Adrenal gland (tissue), 12 donors: ENCODE results near the gene EIF2D. TPM values are rescaled to one million over a fixed set of nuclear protein-coding genes. Genes with fewer than 3 reads are reported as not detected.
A peak's percentile ranks its signal among the peaks of the same experiment; 100 is the strongest.
"Not testable (repeated sequence)": the region's sequence is repeated elsewhere in the genome, so short reads cannot be mapped to it uniquely, and the experiment has no call there.

Experiments used
- DNase-seq, 7 donors: peaks; one replicate each; pipeline ENCODE4 v3.0.0-alpha.2; 2019 to 2020
- H3K27ac ChIP-seq, 5 donors: fragments of 200-600 bp; sonication (generic) in 4 of 5; 1 replicate in 3 of 5; 2 replicates in 2 of 5; pipeline versions ENCODE4 v1.5.1 to v1.8.0; 2016 to 2020; ENCODE audit warnings: mild to moderate bottlenecking in 1 of 5
- H3K27me3 ChIP-seq: fragments of 200-600 bp; 2 replicates; pipeline ENCODE4 v1.8.0; 2021
- H3K36me3 ChIP-seq, 2 donors: fragments of 200-600 bp; replicated peaks in 1 of 2; 1 replicate in 1 of 2; 2 replicates in 1 of 2; pipeline versions ENCODE4 v1.5.1 to v1.8.0; 2018 to 2022
- H3K4me1 ChIP-seq, 2 donors: fragments of 200-600 bp; replicated peaks in 1 of 2; 1 replicate in 1 of 2; 2 replicates in 1 of 2; pipeline versions ENCODE4 v1.5.1 to v1.8.0; 2018 to 2021
- H3K4me3 ChIP-seq, 4 donors: fragments of 200-600 bp; sonication (generic) in 3 of 4; one replicate each; pipeline ENCODE4 v1.5.1; 2016 to 2018
- H3K9me3 ChIP-seq, 3 donors: fragments of 200-600 bp; sonication (generic) in 1 of 3; replicated peaks in 1 of 3; 1 replicate in 2 of 3; 2 replicates in 1 of 3; pipeline versions ENCODE4 v1.5.1 to v1.8.0; 2016 to 2021
- CTCF ChIP-seq, 6 experiments: fragments of 450-650 bp in 4 of 6; fragments of 200-600 bp in 2 of 6; sonication (generic) in 1 of 6; IDR thresholded peaks; 1 replicate in 5 of 6; 2 replicates in 1 of 6; pipeline versions ENCODE4 v1.5.1 to v1.8.0; 2016 to 2021; ENCODE audit warnings: antibody characterized with exemption in 6 of 6, mild to moderate bottlenecking in 2 of 6, moderate library complexity in 1 of 6
- POLR2A ChIP-seq, 2 donors: fragments of 450-650 bp; IDR thresholded peaks; one replicate each; pipeline ENCODE4 v1.6.1; 2017; ENCODE audit warnings: antibody characterized with exemption in 2 of 2, mild to moderate bottlenecking in 2 of 2, moderate library complexity in 1 of 2
- WGBS, 4 donors: extraction: QIAGEN DNeasy Blood & Tissue Kit in 2 of 4; methylation state at CpG; one replicate each; pipeline versions ENCODE4 v1.1.5 to v1.1.7; 2013 to 2017; 5-methylcytosine and 5-hydroxymethylcytosine counted together
- intact Hi-C, 2 donors: fragments of 100-400 bp; cut with DNase I; formaldehyde crosslinking; loops; one replicate each; pipeline versions ENCODE4 v1.14.1 to v1.15.0; 2022 to 2023
- polyA plus RNA-seq, 3 donors: library from polyadenylated mRNA; stranded (reverse); fragments of 200-250 nt in 2 of 3; fragments of 350-450 nt in 1 of 3; fragmentation: Illumina TruSeq in 1 of 3; extraction: RNeasy Lipid Tissue Mini Kit (QIAGEN cat#74804) in 1 of 3; gene quantifications; one replicate each; pipeline ENCODE4 v1.2.3, GENCODE V29; 2013 to 2014
- total RNA-seq, 9 donors: library from RNA; depleted of rRNA in 4 of 9; stranded (reverse); fragments of >200 nt in 4 of 9; fragments of 120-200 nt in 1 of 9; fragmentation: NEBNext Ultra II Directional in 1 of 9; extraction: Animal tissue kit (Norgen Biotek cat#: 25700) in 1 of 9; gene quantifications; one replicate each; pipeline versions ENCODE4 v1.1.0 to v1.2.4, GENCODE V29; 2013 to 2023
- donor health status: healthy with polysubstance abuse.
- donor health status: Bipolar disorder and iron deficiency.
- donor health status: DM: yes; HTN: yes; CAD: no.
- donor health status: DM: no; HTN: no; CAD: no.
- donor health status: DM: no; HTN: no; CAD: no.
- donor health status: DM: yes; HTN: yes; CAD: no.

The EIF2D gene
- total and polyA plus RNA-seq, 12 donors: 31.6 to 95.4 (median 54.0) TPM

DNA sequence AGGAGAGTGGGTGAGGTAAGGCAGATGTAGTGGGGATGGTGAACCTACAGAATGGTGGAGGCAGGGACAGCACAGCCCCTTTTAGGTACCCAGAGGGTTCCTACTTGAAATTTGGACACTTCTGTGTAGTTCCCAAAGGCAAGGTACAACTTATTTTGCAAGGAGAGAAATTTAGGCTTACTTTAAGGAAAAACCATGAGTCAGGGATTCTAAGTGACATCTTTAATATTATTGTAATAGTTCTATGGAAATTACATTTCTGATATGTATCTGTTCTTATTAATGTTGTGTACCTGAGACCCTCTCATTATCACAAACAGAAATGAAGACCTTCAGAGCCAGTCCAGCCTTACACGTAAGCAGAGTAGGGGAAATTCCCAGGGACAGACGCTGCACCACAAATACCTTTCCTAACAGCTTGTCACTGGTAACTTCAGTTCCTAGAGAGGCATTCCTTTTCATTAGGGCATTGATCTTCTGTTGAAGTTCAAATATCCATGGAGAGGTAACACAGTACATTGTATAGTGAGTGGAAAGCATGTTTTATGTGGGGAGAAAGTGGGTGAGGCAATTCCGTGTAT is 30.9 kb upstream of the EIF2D start:
- Histone ChIP-seq H3K4me1 (no peaks in the 10 kb centered on the region), H3K4me3 (no peak overlapping the region), H3K27me3 (no peaks in the 10 kb centered on the region), H3K9me3 (no peaks in the 10 kb centered on the region), H3K36me3 (peaks cover 0 to 3% of the 10 kb centered on the region in 2 donors), H3K27ac (no peak overlapping the region)
- no peak for TF ChIP-seq POLR2A (IDR thresholded peaks at IDR 0.05)
- TF ChIP-seq CTCF (IDR thresholded peaks at IDR 0.05): no peak
- WGBS, 4 donors: 89 to 97% (median 92%) methylated on average over 3 of the region's 3 CpGs
- no peak for DNase-seq
- intact Hi-C loops: no loop called here

DNA sequence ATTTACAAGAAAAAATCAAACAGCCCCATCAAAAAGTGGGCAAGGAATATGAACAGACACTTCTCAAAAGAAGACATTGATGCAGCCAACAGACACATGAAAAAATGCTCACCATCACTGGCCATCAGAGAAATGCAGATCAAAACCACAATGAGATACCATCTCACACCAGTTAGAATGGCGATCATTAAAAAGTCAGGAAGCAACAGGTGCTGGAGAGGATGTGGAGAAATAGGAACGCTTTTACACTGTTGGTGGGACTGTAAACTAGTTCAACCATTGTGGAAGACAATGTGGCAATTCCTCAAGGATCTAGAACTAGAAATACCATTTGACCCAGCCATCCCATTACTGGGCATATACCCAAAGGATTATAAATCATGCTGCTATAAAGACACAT is 29.8 kb upstream of the EIF2D start:
- 82 to 96% (median 93%) methylated on average over 2 of the region's 2 CpGs for WGBS, 4 donors
- intact Hi-C loops, H3K9me3 ChIP-seq: not testable (repeated sequence)

GRCh38 chr1:206637605-206638004 is 25.3 kb upstream of the EIF2D start:
- H3K36me3 ChIP-seq: peaks cover 0 to 3% of the 10 kb centered on the region in 2 donors
- no peaks in the 10 kb centered on the region for H3K27me3 ChIP-seq
- intact Hi-C loops: loop anchor here (10.0 kb wide), 2 partner anchors 87 to 277 kb away; no protein-coding TSS in a partner anchor
- no peak for DNase-seq
- H3K4me1 ChIP-seq: peaks cover 8 to 28% of the 10 kb centered on the region in 2 donors
- no peak for TF ChIP-seq POLR2A (IDR thresholded peaks at IDR 0.05)
- no peak for TF ChIP-seq CTCF (IDR thresholded peaks at IDR 0.05)
- H3K27ac ChIP-seq: no peak overlapping the region
- no peak overlapping the region for H3K4me3 ChIP-seq
- no peaks in the 10 kb centered on the region for H3K9me3 ChIP-seq

More for the DNA sequence above, 29.8 kb upstream of the EIF2D start:
- DNase-seq, H3K27ac ChIP-seq, H3K36me3 ChIP-seq, H3K4me1 ChIP-seq, H3K27me3 ChIP-seq, H3K4me3 ChIP-seq: not testable (repeated sequence)

DNA sequence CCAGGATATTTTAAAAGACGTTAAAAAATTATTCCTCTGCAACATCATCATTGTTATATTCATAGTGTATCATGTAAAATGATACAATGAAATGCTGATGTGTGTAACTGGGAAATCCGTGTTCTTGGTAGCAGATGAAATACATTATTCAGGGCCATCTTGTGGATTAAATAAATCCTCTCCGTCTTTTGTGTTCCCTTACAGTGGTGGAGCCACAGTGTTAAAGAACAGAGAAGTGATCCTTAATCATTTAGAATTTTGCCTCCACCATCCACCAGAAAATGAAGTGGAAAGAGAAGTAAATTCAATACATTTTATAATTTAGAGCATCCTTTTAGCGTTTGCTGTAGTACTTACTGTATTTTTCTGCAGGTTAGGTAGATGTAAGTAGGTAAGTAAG is 24.4 kb upstream of the EIF2D start:
- H3K36me3 ChIP-seq: peaks cover 0 to 3% of the 10 kb centered on the region in 2 donors
- TF ChIP-seq POLR2A (IDR thresholded peaks at IDR 0.05) (no peak), CTCF (IDR thresholded peaks at IDR 0.05) (no peak)
- intact Hi-C loops: loop anchor here (10.0 kb wide), 2 partner anchors 88 to 278 kb away; no protein-coding TSS in a partner anchor
- no peaks in the 10 kb centered on the region for H3K9me3 ChIP-seq
- peaks cover 8 to 28% of the 10 kb centered on the region in 2 donors for H3K4me1 ChIP-seq
- H3K27me3 ChIP-seq: no peaks in the 10 kb centered on the region
- H3K4me3 ChIP-seq: peak overlapping the region in 1 of 4 donors; percentile 97
- WGBS, 4 donors: 42 to 49% (median 47%) methylated on average over 4 of the region's 4 CpGs
- no peak overlapping the region for H3K27ac ChIP-seq
- no peak for DNase-seq

DNA sequence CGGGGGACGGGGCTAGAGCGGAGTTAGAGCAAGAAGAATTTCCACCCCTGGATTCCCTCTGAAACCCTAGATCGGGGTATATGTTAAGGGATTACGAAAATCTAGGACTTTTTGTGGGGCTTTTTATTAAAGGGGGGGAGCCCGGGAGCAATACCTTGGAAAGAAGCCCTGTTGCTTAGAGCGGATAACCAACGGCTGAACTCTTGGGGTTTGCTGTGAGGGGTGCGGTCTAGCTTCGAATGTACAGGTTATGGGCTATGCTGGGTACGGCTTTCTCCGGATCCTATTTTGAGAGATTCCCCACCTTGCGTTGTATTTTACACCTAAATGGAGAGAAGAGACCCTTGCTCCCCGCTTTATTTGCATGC is 23.7 kb upstream of the EIF2D start:
- Histone ChIP-seq H3K4me1 (peaks cover 8 to 28% of the 10 kb centered on the region in 2 donors), H3K4me3 (peak overlapping the region; percentile 37 to 97 (median 80)), H3K36me3 (peaks cover 0 to 3% of the 10 kb centered on the region in 2 donors), H3K27ac (peak overlapping the region in 3 of 5 donors; percentile 44 to 85 (median 81)), H3K9me3 (no peaks in the 10 kb centered on the region), H3K27me3 (no peaks in the 10 kb centered on the region)
- intact Hi-C loops: loop anchor here (2.0 to 10.0 kb wide), 3 partner anchors 29 to 279 kb away; no protein-coding TSS in a partner anchor
- TF ChIP-seq POLR2A (IDR thresholded peaks at IDR 0.05) (no peak), CTCF (IDR thresholded peaks at IDR 0.05) (no peak)
- no peak for DNase-seq
- 6 to 8% (median 6%) methylated on average over 12 to 14 of the region's 14 CpGs for WGBS, 4 donors
